Vagina (tissue), 2 donors: ENCODE data around the gene NALCN. TPM values are rescaled to one million over a fixed set of nuclear protein-coding genes. Genes with fewer than 3 reads are reported as not detected.

Experiments used
- DNase-seq, 2 donors: peaks; one replicate each; pipeline ENCODE4 v3.0.0-alpha.2; 2017; ENCODE audit errors: extremely low spot score in 2 of 2
- H3K27ac ChIP-seq: fragments of 200-600 bp; sonication (generic); one replicate; pipeline ENCODE4 v1.5.1; 2019
- H3K27me3 ChIP-seq: fragments of 200-600 bp; sonication (generic); one replicate; pipeline ENCODE4 v1.5.1; 2019
- H3K36me3 ChIP-seq, 2 donors: fragments of 200-600 bp; sonication (generic); one replicate each; pipeline ENCODE4 v1.5.1; 2017 to 2019
- H3K4me1 ChIP-seq: fragments of 200-600 bp; sonication (generic); one replicate; pipeline ENCODE4 v1.5.1; 2019
- H3K4me3 ChIP-seq, 2 donors: fragments of 200-600 bp; sonication (generic); 1 replicate in 1 of 2; 2 replicates in 1 of 2; pipeline ENCODE4 v1.5.1; 2016 to 2019
- H3K9me3 ChIP-seq: fragments of 200-600 bp; sonication (generic); one replicate; pipeline ENCODE4 v1.5.1; 2019
- CTCF ChIP-seq, 3 experiments: fragments of 450-650 bp in 2 of 3; fragments of 200-600 bp in 1 of 3; sonication (generic) in 1 of 3; IDR thresholded peaks; one replicate each; pipeline ENCODE4 v1.5.1; 2017 to 2019; ENCODE audit warnings: antibody characterized with exemption in 3 of 3, mild to moderate bottlenecking in 2 of 3, moderate library complexity in 2 of 3
- POLR2A ChIP-seq, 2 donors: fragments of 450-650 bp; IDR thresholded peaks; one replicate each; pipeline ENCODE4 v1.6.1; 2017; ENCODE audit warnings: antibody characterized with exemption in 2 of 2, mild to moderate bottlenecking in 2 of 2, moderate library complexity in 2 of 2
- POLR2AphosphoS5 ChIP-seq, 2 donors: sonication (generic); formaldehyde crosslinking; IDR thresholded peaks; one replicate each; pipeline ENCODE4 v1.9.0; 2017; ENCODE audit warnings: antibody characterized with exemption in 2 of 2, mild to moderate bottlenecking in 2 of 2, low read depth in 1 of 2; ENCODE audit not compliant: insufficient read depth in 1 of 2
- intact Hi-C: fragments of 100-400 bp; cut with DNase I; formaldehyde crosslinking; loops from one replicate; pipeline ENCODE4 v1.15.1; 2023
- total RNA-seq: library from RNA; depleted of rRNA; stranded (reverse); fragments of >200 nt; gene quantifications from one replicate; pipeline ENCODE4 v1.2.3, GENCODE V29; 2016

NALCN gene
- total RNA-seq, 1 donor from 2014 or later: 1.7 TPM

DNA sequence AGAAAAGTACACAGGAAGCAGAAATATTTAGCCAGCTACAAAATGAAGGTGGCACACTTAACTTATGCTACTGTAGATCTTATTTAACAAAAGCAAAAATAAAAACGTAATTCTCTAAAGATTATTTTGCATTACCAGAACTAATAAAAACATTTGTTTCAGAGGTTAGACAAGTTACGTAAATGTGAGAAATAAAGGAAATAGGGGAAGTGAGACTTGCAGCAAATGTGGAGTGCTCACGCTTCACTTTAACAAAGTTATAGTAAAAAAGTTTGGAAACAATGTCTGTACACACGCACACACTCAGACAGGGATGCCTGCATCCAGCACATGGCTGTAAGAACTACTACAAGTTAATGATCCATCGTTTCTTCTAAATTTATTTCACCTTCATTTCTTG is 83.7 kb downstream of the NALCN start:
- Histone ChIP-seq H3K4me1 (no peaks in the 10 kb centered on the region), H3K27me3 (no peaks in the 10 kb centered on the region), H3K36me3 (no peaks in the 10 kb centered on the region), H3K9me3 (no peaks in the 10 kb centered on the region), H3K27ac (no peak overlapping the region), H3K4me3 (no peak overlapping the region)
- intact Hi-C loops: no loop called here
- DNase-seq: no peak
- TF ChIP-seq CTCF (IDR thresholded peaks at IDR 0.05) (no peak), POLR2A (IDR thresholded peaks at IDR 0.05) (no peak), POLR2AphosphoS5 (IDR thresholded peaks at IDR 0.05; ENCODE audit: insufficient read depth in 1 of 2, low read depth in 1 of 2) (no peak)

- Histone ChIP-seq H3K27me3 (no peaks in the 10 kb centered on the region), H3K36me3 (no peaks in the 10 kb centered on the region), H3K4me1 (no peaks in the 10 kb centered on the region), H3K9me3 (no peaks in the 10 kb centered on the region), H3K4me3 (no peak overlapping the region), H3K27ac (no peak overlapping the region)
- DNase-seq: no peak
- intact Hi-C loops: no loop called here
- TF ChIP-seq POLR2AphosphoS5 (IDR thresholded peaks at IDR 0.05; ENCODE audit: insufficient read depth in 1 of 2, low read depth in 1 of 2) (no peak), POLR2A (IDR thresholded peaks at IDR 0.05) (no peak), CTCF (IDR thresholded peaks at IDR 0.05) (no peak)
Measured at GRCh38 chr13:101331731-101332130, 84.6 kb downstream of the NALCN start.

DNA sequence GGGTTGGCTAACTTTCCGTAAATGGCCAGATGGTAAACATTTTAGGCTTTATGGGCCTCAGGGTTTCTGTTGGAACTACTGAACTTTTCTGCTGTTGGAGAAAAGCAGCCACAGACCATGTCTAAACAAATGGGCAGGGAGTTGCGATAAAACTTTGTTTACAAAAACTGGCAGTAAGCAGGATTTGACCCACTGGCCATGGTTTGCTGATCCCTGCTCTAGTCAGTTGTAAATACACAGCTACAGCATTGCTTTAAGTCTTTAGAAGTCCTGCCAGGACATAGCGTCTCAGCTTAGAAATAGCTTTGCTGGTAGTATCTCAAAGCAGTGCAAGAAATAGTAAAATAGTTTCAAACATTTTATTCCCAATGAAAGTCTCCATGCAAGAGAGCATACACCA is 88.4 kb downstream of the NALCN start:
- no peaks in the 10 kb centered on the region for H3K36me3 ChIP-seq
- intact Hi-C loops: no loop called here
- no peak overlapping the region for H3K4me3 ChIP-seq

GRCh38 chr13:101326710-101327109 is 89.6 kb downstream of the NALCN start:
- DNase-seq: no peak
- TF ChIP-seq POLR2AphosphoS5 (IDR thresholded peaks at IDR 0.05; ENCODE audit: insufficient read depth in 1 of 2, low read depth in 1 of 2) (no peak), POLR2A (IDR thresholded peaks at IDR 0.05) (no peak), CTCF (IDR thresholded peaks at IDR 0.05) (no peak)
- Histone ChIP-seq H3K4me3 (no peak overlapping the region), H3K27me3 (no peaks in the 10 kb centered on the region), H3K36me3 (no peaks in the 10 kb centered on the region), H3K27ac (no peak overlapping the region), H3K9me3 (no peaks in the 10 kb centered on the region), H3K4me1 (no peaks in the 10 kb centered on the region)
- intact Hi-C loops: no loop called here

More for the DNA sequence above, 88.4 kb downstream of the NALCN start:
- Histone ChIP-seq H3K27me3 (no peaks in the 10 kb centered on the region), H3K9me3 (no peaks in the 10 kb centered on the region), H3K4me1 (no peaks in the 10 kb centered on the region), H3K27ac (no peak overlapping the region)
- TF ChIP-seq CTCF (IDR thresholded peaks at IDR 0.05): no peak
- no peak for TF ChIP-seq POLR2A (IDR thresholded peaks at IDR 0.05)
- no peak for TF ChIP-seq POLR2AphosphoS5 (IDR thresholded peaks at IDR 0.05; ENCODE audit: insufficient read depth in 1 of 2, low read depth in 1 of 2)
- no peak for DNase-seq

DNA sequence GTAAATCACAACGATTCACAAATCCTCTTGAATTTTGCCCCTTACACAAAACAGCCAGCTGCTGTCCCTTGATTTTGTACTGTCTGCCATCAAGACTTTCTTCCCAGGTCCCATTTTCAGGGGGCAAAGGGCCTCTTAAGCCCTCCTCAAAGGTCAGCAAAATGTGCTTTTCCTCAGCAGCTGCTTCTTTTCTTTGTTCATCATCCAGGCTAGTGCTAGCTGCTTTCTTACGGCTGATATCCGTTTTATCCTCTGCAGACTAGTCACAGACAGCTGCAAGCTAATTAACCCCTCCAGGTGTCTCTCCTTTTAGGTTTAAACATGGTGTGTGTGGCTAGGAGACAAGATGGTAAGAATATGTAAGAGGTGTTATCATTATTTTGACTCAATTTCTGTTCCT is 90.9 kb downstream of the NALCN start:
- Histone ChIP-seq H3K36me3 (no peaks in the 10 kb centered on the region), H3K27ac (no peak overlapping the region), H3K4me1 (no peaks in the 10 kb centered on the region), H3K27me3 (no peaks in the 10 kb centered on the region), H3K4me3 (no peak overlapping the region), H3K9me3 (no peaks in the 10 kb centered on the region)
- TF ChIP-seq POLR2A (IDR thresholded peaks at IDR 0.05): no peak
- no peak for TF ChIP-seq CTCF (IDR thresholded peaks at IDR 0.05)
- no peak for TF ChIP-seq POLR2AphosphoS5 (IDR thresholded peaks at IDR 0.05; ENCODE audit: insufficient read depth in 1 of 2, low read depth in 1 of 2)
- no peak for DNase-seq
- intact Hi-C loops: no loop called here
